HG03045 (cell line): Measurements from ENCODE around the gene PTPRF.
A peak's percentile ranks its signal among the peaks of the same experiment; 100 is the strongest.

Experiments used
- ATAC-seq: cut with Tn5 transposase; IDR thresholded peaks from one replicate; pipeline ENCODE4 v1.9.1; 2021; ENCODE audit warnings: mild to moderate bottlenecking, moderate library complexity; ENCODE audit not compliant: unreplicated experiment

The PTPRF gene

DNA sequence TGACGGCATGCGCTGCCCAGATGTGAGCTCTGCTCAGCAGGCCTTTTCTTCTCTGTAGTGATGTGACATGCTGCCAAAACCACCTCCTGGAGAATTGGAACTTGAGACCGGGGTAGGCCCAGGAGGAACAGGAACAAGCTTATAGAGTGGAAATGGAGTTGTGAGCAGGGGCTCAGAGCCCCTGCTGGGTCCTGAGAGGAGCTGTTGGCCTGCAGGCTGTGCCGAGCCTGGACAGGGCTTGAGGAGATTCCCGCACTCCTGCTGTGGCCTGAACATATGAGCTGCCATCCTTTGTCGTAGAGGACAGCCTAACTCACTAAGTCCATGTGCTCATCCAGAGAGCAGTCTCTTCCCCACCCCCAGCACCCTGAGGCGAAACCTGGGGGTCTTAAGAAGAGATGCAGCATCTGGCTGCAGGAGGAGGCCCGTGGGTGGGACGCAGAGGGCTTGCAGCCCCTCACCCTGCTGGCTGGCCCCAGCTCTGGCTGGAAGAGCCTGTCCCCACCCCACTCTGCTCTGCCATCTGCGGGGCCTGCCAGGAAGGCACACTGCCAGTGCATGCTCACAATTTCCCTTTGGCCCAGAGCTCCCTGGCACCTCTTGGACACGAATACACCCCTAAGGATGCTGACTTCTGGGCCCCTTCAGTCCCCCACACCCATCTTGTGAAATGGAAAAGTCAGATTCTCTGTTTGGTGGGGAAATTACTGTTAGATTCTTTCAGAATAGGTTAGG, 42.5 kb downstream of the PTPRF start:
- ATAC-seq, result no peak

DNA sequence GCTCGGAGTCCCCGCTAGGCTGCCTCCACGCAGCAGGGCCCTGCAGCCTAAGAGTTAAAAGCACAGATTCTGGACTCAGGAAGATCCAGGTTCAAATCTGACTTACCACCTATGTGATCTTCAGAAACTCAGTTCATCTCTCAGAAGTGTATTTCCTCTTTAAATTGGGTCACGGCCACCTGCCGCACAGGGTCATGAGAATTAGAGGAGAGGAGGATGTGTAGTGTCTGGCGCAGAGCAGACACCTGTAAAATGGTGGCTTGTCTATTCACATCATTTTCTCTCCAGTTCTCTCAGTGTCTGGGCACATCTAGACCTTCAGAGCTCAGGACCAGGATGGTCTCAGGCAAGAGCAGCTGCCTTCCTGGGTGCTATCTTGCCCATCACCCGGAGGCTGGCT, 45.8 kb downstream of the PTPRF start:
- ATAC-seq, result no peak

- no peak for ATAC-seq
Observed at GRCh38 chr1:43577655-43578542, 47.2 kb downstream of the PTPRF start.

DNA sequence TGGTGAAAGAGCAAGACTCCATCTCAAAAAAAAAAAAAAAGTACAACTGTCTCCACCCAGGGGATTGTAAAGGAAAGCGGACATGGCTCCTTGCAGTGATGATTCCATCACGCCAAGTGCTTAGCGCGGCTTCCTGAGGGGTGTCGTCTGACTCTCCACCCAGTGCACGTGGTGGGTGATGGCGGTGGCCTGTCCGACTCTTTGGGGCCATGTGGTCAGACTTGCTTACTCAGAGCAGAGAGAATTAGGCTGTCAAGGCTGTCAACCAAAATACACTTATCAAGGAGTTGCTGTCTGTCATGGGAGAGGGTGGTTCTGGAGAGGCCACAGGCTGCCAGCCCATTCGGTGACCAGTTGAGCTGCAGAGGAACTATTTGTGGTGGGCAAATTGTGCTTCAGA, 49.4 kb downstream of the PTPRF start:
- ATAC-seq, result no peak

- peak; percentile 54 for ATAC-seq
Observed at GRCh38 chr1:43582162-43582566, 51.5 kb downstream of the PTPRF start.

DNA sequence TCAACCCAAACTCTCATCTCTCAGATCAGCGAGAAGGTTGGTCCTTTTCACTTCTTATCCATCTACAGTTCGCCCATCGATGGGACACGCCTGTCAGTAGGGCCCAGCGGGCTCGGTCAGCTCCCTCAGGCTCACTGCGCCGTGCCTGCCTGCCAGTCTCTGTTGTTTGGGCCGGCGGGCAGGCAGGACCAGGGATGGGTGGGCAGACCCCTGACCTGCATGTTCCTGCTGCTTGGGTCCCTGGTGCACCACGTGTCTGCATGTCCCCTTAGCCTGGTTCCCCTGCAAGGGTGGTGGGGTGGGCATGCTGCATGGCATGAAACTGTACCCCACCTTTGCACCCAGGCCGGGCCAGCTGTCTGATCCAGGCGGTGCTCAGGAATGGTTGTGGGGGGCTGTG, 52.4 kb downstream of the PTPRF start:
- ATAC-seq, result no peak

DNA sequence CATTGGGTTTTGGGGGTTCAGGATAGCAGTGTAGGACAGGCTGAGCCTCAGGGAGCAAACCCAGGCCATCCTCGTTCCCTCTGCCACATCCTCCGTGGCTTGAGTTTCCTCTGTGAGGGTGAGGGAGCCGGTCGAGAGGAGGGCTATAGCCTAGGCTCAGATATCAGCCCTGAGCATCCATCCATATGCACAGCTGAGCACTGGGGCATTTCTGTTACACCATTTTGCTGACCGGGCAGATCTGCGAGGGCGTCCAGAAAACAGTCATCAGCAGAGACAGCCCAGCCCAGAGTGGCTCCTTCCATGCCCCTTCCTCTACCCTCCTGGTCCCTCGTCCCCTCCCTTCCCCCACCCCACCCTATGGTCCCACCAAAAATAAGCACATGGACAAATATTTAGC, 53.5 kb downstream of the PTPRF start:
- ATAC-seq, result no peak

GRCh38 chr1:43585557-43585956, 54.9 kb downstream of the PTPRF start:
- no peak for ATAC-seq

GRCh38 chr1:43586136-43586731, 55.6 kb downstream of the PTPRF start:
- ATAC-seq, result no peak

DNA sequence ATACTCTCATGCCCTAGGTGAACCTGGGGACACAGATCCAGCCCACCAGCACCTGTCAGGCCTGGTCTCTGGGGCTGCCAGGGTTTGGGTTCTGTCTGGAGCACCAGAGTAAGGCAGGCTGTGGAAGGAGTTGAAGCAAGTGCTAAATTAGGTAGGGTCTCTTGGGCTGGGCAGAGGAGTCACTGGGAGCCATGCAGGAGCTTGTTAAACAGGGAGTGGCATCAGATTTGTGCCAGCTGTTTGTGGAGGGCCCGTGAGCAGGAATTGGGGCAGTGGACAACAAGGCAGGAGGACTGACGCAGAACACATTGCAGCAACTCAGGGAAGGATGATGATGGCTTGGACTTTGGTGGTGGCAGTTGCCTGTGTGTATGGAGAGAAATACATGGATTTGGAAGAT, 56.3 kb downstream of the PTPRF start:
- no peak for ATAC-seq

DNA sequence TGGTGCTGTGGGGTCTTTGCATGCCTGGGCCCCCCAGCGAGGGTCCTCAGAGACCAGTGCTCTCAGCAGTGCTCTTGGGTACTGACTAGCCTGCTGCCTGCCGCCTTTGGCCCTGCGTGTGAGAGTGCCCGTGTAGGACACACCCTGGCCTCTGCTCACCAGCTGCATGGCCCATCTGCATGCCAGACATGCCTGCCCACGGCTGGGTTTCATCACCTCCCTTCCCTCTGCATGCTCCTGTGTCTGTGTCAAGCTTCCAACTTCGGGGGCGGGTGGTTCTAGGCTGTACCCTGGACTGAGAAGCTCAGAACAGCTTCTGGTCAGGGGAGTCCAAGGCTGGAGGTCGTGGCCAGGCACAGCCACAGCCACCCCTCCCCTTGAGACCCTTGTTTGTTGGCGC, 56.9 kb downstream of the PTPRF start:
- no peak for ATAC-seq

DNA sequence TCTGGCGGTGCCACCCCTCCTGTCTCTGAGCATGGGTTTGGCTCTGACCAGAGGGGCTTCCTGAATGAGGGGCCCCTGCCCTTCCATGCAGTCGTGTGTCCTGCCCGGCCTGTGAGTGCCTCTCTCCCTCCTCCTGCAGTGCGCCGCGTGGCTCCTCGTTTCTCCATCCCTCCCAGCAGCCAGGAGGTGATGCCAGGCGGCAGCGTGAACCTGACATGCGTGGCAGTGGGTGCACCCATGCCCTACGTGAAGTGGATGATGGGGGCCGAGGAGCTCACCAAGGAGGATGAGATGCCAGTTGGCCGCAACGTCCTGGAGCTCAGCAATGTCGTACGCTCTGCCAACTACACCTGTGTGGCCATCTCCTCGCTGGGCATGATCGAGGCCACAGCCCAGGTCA, 57.9 kb downstream of the PTPRF start:
- ATAC-seq, result no peak

- ATAC-seq, result no peak
Observed at GRCh38 chr1:43590388-43590925, 59.8 kb downstream of the PTPRF start.

DNA sequence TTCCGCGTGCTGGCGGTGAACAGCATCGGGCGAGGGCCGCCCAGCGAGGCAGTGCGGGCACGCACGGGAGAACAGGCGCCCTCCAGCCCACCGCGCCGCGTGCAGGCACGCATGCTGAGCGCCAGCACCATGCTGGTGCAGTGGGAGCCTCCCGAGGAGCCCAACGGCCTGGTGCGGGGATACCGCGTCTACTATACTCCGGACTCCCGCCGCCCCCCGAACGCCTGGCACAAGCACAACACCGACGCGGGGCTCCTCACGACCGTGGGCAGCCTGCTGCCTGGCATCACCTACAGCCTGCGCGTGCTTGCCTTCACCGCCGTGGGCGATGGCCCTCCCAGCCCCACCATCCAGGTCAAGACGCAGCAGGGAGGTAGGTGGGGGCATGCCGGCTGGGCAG, 60.5 kb downstream of the PTPRF start:
- ATAC-seq, result no peak

DNA sequence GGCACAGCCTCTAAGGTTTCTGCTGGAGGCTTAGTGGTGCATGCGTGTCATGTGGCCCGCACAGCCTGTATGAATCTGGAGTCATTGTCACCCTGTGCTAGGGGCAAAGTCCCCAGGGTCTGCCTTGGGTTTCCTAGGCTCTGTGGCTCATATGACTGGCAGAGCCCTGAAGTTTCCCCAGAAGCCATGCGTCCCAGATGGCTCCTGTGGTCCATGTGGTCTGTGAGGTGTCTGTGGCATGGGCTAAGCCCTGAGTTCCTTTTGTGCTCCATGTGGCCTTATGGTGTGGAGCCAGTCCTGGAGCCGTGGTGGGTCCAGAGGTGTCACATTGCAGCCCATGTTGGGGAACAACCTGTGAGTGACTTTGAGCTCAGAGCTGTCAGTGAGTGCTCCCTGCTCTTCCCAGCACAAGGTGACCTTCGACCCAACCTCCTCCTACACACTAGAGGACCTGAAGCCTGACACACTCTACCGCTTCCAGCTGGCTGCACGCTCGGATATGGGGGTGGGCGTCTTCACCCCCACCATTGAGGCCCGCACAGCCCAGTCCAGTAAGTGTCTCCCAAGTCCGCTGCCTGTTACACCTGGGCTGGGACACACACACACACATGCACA, 61.5 kb downstream of the PTPRF start:
- no peak for ATAC-seq

DNA sequence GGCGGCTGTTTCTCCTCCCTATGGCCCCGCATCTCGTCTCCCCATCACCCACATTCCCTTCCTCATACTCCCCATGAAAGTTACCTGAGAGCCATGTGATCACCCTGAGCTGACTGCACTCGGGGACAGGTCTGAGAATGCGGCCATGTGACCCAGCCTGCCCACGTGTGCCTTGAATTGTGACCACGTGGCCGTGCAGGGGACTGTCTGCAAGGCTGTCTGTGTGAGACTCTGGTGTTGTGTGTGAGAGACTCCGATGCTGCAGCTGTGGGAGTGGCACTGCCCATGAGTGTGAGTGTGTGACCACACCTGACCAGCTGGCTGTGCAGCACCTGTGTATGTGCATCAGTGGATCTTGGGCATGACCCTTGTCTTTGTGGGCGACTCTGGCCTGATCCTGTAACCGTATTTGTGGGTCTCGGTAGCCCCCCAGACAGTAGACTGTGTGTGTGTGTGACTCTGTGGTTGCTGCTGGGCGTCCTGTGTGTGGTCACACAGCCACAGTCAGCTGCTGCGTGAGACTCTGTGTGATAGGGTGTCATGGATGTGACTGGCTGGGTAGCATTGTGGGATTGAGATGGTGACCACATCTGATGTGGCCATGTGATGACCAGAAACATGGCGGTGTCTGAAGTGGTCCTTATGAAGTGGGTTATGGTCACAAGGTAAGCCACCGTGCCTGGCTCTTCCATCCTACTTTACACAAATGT, 62.4 kb downstream of the PTPRF start:
- ATAC-seq, result no peak

- ATAC-seq, result no peak
Observed at GRCh38 chr1:43596579-43596978, 65.9 kb downstream of the PTPRF start.

- no peak for ATAC-seq
Observed at GRCh38 chr1:43597028-43597427, 66.3 kb downstream of the PTPRF start.

GRCh38 chr1:43597721-43598120, 67.0 kb downstream of the PTPRF start:
- ATAC-seq, result no peak

DNA sequence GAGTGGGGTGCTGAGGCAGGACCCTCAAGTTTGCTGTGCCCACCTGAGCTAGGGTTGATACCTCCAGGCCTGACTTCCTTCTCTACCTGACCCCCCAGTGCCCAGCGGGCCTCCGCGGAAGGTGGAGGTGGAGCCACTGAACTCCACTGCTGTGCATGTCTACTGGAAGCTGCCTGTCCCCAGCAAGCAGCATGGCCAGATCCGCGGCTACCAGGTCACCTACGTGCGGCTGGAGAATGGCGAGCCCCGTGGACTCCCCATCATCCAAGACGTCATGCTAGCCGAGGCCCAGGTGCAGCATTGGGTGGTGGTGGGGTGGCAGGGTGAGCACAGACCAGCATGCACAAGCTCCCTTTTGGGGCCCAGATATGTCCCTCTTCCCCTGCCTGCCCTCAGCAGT, 67.9 kb downstream of the PTPRF start:
- ATAC-seq, result no peak
